ENCODE results near the gene PARP11.

DNA sequence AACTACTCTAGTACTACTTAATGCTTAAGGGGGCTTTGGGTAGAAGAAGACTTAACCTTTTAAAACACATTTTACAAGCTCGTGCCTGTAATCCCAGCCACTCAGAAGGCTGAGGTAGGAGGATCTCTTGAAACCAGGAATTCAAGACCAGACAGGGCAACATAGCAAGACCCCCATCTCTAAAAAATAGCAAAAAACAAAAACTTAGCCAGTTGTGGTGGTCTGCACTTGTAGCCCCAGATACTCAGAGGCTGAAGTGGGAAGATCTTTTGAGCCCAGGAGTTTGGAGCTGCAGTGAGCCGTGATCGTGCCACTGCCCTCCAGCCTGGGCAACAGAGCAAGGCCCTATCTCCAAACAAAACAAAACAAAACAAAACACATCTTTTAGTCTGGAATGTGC is 39.7 kb upstream of the PARP11 start:
- TF ChIP-seq, protein P1, sequence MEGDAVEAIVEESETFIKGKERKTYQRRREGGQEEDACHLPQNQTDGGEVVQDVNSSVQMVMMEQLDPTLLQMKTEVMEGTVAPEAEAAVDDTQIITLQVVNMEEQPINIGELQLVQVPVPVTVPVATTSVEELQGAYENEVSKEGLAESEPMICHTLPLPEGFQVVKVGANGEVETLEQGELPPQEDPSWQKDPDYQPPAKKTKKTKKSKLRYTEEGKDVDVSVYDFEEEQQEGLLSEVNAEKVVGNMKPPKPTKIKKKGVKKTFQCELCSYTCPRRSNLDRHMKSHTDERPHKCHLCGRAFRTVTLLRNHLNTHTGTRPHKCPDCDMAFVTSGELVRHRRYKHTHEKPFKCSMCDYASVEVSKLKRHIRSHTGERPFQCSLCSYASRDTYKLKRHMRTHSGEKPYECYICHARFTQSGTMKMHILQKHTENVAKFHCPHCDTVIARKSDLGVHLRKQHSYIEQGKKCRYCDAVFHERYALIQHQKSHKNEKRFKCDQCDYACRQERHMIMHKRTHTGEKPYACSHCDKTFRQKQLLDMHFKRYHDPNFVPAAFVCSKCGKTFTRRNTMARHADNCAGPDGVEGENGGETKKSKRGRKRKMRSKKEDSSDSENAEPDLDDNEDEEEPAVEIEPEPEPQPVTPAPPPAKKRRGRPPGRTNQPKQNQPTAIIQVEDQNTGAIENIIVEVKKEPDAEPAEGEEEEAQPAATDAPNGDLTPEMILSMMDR (IDR thresholded peaks at IDR 0.05): no peak
- no peak for TF ChIP-seq POLR2A (IDR thresholded peaks at IDR 0.05; ENCODE audit: low read depth)
- no peak for TF ChIP-seq POLR2AphosphoS5 (IDR thresholded peaks at IDR 0.05)
